HG02852 (cell line): ENCODE results near the gene RNF133.

Experiments
- ATAC-seq: cut with Tn5 transposase; IDR thresholded peaks from one replicate; pipeline ENCODE4 v1.9.1; 2021; ENCODE audit warnings: mild to moderate bottlenecking, moderate library complexity; ENCODE audit not compliant: unreplicated experiment

RNF133 gene, protein sequence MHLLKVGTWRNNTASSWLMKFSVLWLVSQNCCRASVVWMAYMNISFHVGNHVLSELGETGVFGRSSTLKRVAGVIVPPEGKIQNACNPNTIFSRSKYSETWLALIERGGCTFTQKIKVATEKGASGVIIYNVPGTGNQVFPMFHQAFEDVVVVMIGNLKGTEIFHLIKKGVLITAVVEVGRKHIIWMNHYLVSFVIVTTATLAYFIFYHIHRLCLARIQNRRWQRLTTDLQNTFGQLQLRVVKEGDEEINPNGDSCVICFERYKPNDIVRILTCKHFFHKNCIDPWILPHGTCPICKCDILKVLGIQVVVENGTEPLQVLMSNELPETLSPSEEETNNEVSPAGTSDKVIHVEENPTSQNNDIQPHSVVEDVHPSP

DNA sequence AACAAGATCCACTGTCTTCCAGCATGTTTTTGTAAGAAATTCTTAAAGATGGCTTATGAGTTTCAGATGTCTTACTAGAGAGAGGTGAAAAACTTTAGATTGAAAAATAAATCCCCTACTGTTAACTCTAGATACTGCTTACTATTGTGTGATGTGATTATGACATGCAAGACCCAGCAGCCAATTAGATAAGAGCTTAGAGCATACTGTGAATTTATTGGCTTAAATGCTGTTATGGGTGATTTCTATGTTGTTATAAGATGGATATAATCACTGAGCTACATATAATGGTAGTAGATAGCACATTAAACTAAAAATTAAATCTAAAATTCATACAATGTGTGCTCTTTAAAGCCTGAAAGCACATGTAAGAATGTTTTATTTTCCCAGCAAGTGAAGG, at the start of gene RNF133:
TSS of gene RNF133 (minus strand) at position 101 of the 400 bp plus-strand sequence. CDS start 199 bp downstream, outside the sequence.
- ATAC-seq = no peak

DNA sequence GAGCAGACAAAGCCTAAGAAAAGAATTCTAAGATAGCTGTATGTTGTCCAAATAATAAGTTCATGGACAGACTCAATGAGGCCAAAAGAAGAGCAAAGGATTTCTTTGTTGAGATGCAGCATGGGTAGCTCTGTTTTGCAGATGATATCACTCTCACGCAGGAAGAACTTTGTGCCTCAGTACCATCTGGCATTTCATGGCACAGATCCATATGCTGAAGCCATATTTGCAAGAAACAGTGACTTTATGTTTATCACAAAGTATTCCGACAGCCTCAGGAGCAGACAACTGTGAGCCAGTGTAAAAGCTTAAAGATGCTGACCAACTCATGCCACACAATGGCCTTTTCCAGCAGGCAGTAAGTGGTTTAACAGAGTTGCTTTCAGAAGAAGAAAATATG, 49.3 kb upstream of the RNF133 start:
- no peak for ATAC-seq

DNA sequence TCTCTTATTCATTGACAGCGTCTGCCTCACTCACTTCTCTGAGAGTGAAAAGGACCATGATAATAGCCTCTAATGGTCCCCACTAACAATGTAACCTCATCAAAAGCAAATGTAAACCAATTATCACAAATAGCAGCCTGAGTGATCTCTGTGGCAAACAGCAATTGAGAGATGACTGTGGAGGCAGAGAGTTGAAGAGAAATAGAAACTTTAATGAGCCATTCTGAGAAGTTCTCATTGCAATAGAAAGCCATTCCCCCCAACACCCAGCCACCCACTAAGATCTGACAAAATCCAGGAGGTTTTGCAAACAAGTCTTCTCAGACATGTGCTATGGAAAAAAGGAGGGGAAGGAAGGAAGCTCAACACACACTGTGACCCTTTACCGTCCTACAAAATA, 48.0 kb upstream of the RNF133 start:
- no peak for ATAC-seq

DNA sequence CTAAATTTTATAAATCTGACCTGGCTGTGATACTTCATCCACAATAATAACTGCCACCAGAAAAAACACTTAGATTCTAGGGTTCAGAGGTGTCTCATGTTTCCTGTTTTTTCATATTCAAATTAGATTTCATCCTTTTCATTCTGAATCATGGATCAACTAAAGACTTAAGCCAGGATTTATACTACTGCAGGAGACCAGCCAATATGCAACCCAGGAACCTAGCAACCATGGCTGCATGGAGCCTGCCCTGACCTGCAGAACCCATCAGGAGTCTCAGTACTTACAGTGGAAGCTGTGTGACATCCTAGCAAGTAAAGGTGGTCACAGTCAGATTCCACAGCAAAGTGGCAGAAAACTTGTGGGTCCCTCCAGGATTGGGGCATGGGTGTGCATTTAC, 44.3 kb upstream of the RNF133 start:
- ATAC-seq = no peak

DNA sequence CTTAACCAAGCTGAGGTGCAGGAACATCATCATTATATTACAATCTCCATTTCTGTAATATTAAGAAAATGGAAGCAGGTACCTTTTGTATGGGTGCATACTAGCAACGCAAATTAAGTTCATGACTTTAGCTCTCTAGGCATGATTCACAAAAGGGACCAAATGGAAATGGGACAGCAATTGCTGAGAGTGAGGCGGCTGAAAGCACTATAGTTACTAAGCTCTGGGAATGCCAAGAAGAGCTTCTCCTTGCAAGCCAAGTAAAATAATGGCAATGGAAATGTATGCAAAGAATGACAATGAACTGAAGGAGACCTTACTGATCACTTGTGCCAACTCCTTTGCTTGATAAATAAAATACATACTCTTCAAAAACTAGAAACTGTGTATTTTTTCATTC, 40.0 kb upstream of the RNF133 start:
- no peak for ATAC-seq

DNA sequence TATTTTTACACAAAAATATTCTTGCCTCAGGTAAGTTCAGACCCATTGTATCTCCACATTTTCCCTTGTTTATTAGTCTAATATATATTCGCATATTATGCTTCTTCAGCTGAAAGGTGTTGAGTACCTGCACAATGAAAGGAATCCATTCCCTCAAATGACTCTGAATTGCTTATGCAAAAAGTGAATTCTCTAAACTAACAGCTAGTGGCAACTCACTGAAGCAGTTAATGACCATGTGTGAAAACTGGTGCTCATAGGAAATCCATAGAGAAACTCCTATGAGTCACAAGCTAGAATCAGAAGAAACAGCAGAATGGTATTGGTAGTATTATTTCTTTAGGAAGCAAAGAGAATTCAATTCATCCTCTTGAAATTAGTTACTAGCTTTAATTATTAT, 37.3 kb upstream of the RNF133 start:
- no peak for ATAC-seq

DNA sequence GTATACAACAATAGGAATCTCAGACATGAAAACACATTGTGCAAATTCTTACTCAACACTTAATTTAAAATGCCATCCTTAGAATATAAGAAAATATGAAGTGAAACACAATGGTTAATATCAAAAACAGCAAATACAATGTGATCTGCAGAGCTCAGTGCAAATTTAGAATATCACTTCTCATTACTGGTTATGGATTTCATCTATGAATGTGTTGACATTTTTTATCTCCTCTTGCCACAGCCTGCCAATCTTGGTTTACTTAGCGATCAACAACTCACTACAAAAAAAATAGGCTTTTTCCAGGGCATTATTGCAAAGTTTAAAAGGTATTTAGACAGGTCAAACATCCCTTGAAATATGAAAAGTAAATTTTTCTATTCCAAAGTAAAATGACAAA, 28.8 kb upstream of the RNF133 start:
- ATAC-seq = no peak

DNA sequence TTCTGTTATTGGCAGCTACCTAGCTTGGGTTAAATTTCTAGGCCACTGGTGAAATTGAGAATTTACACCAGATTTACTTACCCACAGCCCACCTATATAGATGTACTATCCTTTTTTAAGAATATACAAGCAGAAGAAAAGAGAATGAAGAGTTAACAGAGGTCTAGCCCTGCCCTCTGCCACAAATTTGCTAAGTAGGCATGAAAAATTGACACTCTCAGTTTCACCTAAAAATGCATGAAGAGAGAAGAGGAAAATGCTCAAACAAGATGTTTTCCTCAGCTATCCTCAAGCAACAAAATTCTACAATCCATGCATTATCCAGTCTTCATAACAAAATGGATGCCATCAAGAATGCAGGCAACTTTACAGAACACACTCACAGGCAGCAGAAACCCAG, 28.4 kb upstream of the RNF133 start:
- no peak for ATAC-seq

DNA sequence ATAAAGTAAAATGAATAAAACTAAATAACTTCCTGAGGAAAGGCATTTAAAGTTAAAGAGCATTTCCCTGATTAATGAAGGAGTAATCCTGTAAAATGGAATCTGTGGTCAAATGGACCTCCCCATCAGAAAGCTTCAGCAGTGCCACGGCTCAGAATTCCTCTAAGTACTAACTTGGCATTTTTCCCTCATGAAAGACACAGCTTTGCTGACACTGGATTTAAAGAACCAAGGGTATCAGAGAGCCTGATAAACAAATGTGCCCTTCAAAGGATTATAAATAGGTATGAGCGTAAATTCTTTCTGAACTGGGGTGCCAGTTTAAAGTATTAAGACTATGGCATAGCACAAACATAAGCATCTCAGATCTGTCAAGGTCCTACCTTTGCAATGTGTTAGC, 28.0 kb upstream of the RNF133 start:
- no peak for ATAC-seq

DNA sequence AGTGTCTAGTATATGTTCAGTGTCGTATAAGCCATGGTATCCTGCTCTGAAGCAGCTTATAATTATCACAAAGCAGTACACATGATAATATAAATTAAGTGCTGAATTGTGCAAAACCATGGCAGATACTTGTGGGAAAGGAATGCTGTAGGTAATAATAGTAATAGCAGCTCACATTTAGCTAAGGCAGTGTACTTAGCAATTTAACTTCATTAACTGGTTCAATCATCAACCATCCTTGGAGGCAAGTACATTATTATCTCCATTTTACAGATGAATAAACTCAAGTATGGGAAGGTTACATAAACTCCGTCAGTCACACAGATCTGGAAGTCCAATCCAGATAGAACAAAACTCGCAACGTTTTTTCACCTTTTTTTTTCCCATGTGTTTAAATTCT, 25.4 kb upstream of the RNF133 start:
- no peak for ATAC-seq

DNA sequence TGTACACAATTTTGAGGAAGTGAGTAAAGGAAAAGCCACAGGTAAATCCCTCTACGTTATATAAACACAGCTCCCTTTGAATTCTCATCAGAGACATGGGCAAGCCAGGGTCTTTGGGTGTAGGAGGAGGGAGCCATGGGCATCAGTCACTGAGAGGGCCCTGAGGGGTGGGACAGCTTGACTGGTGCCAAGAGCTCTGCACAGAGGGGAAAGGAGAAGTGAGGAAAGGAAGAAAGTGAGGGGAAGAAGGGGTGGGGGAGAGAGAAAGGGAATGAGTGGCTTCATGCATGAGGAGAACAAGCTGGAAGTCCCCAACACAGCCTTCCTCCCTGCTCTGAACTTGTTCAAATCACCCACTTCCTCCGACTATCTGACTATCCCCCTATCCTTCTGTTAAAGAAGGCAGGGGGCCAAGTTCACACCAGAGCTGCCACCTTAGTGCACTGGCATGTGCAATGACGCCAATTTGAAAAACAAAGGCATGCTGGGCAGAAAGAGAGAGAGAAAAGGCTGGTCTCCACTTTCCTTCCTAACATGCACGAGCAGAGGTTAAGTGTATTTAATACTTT, 20.2 kb upstream of the RNF133 start:
- ATAC-seq = no peak

DNA sequence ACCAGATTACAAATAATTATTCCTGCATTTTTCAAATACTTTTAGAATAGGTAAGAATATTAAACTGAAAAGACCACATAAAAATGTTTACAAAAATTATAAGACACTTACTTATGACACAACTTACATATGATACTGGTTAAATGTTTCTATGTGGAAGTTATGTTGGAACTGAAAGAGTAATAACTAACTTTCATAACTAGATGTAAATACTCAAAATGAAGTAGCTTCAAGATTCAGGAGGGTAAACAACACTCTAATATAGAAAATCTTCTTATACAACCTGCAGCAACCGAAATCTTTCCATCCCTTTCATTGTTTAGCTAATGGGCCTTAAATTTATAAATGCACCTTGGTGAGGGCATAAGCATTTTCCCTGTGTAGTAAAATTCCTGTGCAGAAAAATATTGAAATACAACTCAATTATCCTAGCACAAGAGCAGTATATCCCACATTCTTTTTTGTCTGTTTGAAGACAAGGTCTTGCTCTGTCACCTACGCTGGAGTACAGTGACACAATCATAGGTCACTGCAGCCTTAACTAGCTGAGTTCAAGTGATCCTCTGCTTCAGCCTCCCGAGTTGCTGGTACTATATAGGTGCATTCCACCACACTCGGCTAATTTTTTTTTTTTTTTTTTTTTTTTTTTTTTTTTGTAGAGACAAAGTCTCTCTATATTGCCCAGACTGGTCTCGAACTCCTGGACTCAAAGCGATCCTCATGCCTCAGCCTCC, 18.6 kb upstream of the RNF133 start:
- no peak for ATAC-seq

DNA sequence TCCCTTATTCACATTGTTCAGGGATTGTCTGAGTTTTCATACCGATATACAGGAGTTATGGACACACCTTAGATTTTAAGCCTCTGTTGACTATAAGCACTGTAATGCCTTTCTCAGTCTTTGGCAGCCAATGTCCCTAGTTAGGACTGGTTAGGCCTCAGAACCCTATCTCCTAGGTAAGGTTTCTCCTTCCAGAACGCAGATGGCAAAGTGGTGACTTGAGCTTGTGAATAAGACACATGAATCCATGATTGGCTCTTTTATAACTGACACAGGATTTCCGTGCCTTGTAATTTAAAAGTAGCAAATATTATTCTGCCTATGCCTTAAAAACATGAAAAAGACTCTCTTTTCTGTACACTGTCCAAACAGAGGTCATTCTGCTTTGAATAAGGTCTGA, 16.3 kb upstream of the RNF133 start:
- no peak for ATAC-seq

DNA sequence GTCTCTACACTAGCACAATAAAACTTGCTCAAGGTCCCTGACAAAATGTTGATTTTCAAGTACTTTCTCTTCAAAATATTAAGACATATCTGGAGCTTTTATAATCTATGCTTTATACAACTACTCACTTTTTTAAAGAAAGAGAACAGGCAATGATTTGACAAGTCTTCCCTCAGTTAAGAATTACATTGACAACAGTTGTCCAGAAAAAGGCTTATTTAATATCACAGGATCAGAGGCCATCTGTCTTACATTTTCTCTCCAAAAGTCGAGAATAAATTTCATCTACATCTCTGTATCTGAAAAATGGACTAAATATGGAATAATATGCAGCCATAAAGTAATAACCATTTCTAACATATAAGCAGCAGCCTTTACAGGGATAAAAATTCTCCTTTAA, 12.0 kb upstream of the RNF133 start:
- ATAC-seq = no peak

DNA sequence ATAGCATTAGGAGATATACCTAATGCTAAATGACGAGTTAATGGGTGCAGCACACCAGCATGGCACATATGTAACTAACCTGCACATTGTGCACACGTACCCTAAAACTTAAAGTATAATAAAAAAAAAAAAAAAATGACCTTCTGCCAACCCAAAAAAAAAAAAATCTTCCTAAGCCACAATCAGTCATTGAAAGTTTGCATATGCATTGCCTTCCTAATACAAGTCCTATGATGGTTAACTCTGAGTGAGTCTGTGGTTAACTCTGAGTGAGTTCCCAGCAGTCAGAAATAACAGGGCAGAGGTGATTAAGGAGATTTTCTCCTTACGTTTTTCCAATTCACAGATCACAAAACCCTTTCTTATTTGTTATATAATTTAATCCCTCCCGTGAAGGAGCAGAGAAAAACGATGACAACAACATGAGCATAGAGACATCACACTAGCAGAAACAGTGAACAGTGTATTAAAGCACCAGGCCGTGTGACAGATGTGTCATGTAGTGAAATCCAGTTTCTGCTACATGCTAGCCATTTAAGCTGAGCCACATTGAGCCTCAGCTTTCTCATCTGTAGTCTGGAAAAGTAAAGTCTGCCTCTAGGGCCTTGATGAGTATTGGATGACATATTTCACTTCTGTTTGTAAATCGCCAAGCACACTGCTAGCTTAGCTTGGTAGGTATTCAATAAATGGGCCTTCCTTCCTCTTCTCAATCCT, 11.2 kb upstream of the RNF133 start:
- ATAC-seq = no peak

DNA sequence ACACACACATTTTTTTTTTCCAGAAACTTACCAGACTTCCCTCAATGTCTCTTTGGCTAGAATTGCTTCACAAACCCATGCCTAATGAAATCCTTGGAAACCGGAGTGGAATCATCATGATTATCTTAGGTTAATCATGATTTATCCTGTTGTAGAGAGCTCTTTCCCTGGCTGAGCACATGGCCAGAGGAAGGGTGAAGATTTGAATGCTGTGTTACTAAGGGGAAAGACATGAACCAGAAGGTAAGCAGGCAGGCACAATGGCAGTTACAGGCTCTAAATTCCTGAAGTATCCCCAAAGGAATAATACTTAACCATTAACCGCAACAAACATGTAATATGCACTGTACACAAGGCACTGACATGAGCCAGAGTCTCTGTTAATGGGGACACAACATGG, 7.9 kb upstream of the RNF133 start:
- no peak for ATAC-seq

DNA sequence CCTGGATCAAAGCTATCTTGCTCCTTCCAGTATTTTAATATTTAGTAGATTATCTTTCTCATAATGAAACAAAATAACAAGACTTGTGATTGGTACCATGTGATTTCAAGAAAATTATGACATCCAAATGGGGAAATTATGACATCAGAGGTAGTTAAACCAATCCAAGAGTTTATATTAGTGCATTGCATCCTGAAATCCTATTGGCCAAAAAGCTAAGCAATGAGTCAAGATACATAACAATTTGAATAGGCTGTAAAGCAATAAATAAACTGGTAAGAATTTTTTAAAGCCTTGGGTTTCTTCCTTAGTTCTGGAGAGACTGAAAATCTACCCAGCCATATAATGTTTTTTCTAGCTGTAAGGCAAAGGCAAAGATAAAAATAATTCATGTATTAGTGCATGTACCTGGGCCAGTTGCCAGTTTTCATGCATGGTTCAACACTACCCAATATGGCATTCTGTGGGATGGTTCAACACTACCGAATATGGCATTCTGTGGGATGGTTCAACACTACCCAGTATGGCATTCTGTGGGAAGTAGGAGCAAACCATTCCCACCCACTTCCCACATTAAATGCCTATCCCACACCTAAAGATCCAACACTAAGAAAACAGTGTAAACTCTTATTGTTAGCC, 4.1 kb upstream of the RNF133 start, which contains the start of gene RNF148:
TSS of gene RNF148 (minus strand) at position 51 of the 639 bp plus-strand sequence. CDS start 172 bp downstream, outside the sequence.
- no peak for ATAC-seq

DNA sequence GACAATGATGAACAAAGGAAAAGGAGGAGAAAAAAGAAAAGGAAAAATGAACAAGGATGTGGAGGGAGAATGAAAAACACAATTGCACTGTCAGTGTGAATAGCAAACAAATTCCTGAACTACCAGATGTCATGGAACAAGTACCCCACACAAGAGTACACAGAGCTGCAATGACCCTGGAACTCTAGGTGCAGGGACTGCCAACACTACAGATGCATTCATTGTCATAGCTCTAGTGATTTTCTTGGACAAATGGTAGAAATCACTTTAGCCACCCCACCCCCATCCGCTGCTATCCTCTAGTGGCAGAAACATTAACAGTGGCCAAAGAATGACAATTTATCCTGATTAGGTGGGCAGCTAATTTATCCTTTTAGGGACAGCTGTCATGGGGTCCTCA, 3.1 kb downstream of the RNF133 start:
- ATAC-seq = no peak

DNA sequence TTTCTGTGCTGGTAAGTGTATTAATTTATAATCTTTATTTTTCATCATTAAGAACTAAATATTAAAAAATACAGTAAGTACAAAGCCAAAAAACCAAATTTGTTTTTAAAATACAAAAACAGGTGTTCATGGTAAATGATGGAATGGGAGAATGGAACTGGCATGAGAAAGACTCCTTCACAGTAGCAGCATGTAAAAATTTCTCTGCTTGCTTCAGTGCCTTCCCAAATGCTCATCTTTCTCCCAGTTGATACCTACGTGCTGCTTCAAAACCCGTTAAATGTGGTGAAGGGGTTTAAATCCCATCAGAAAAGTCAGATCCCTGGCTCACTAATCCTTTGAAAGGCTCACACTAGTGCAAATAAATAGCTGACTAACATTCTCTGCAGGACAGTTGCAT, 4.2 kb downstream of the RNF133 start:
- ATAC-seq = no peak

DNA sequence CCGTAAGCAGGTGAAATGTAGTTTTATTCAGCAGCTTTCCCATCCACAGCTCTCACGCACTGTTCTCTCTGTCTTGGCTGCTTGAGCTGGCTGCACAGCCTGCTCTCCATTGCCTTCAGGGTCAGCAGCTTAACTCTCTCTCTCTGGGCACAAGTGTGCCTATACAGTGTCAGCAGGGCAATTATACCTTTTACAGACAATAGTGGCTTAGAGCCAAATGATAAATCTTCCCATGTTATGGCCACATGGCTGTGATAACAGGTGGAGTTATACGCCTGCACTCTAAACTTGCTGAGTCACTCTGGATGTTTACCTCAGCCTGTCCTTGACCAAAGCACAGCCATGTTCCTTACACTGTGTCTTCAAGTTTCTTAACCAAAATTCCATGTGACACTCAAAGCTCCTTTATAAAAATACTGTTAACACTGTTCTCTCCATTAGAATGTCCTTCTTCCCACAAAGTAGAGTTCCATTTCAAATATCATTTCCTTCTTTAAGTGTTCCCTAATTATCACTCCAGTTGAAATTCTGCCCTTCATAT, 6.1 kb downstream of the RNF133 start:
- ATAC-seq = no peak
